ENCODE measurements around the gene RAB15. TPM values are rescaled to one million over a fixed set of nuclear protein-coding genes. Genes with fewer than 3 reads are reported as not detected.

The RAB15 gene
- total and polyA plus RNA-seq, 2 of the 8 experiments (the other 6 are each of a cell fraction or from before 2014, with no cell fraction given), result 38.8 to 58.1 TPM

DNA sequence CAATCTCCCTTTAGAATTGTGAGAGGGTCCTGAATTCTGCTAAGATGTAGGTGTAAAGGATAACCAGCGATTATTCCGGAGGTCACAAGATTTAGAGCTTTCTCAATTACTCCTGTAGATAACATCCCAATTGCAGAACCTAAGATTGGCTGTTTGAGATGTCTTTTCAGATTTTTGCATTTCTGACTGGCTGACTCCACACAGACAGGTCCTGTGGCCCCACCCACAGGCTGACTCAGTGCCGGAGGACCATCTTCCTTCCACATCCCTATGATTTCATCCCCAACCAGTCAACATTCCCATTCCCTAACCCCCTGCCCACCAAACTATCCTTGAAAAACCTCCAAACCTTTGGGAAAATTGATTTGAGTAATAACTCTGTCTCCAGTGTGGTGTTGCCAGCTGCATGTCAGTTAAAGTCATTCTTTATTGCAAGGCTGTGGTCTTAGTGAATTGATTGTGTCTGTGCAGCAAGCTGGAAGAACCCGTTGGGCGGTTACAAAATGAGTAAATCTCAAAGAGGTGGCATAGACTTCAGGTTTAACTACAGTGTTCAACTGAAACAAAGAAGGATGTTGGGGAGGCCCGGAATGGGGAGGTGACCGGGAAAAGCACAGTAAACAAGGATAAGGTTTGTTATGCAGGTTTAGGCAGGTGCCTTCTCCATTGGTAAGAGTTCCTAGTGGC lies 25.1 kb upstream of the RAB15 start:
- H3K27me3 ChIP-seq (replicated peaks in 1 of 4; ENCODE audit: control insufficient read depth in 3 of 4, extremely low read depth in 1 of 4, insufficient read depth in 3 of 4, low read length in 3 of 4), result no peaks in the 10 kb centered on the region
- H3K14ac ChIP-seq (ENCODE audit: insufficient read length), result no peak overlapping the region
- H3K79me2 ChIP-seq (ENCODE audit: control insufficient read depth in 1 of 2, insufficient read depth in 2 of 2, low read length in 2 of 2), result peaks cover 0 to 2% of the 10 kb centered on the region in 2 experiments; a peak in 1 of 4 replicates
- H3K18ac ChIP-seq (ENCODE audit: extremely low read depth, low read length), result no peak overlapping the region
- no peak for DNase-seq (ENCODE audit: low read depth in 1 of 2, low spot score in 2 of 2)
- POLR2A ChIA-PET (ENCODE audit: partially characterized antibody), result interaction anchor here (1.0 to 1.4 kb wide), 2 partner anchors 10 to 11 kb away, joined by 4 to 5 read pairs; partner anchors contain the start of gene FNTB
- H2AFZ ChIP-seq (ENCODE audit: low read length), result no peak overlapping the region
- H4K20me1 ChIP-seq (replicated peaks in 1 of 2; ENCODE audit: control insufficient read depth in 1 of 2, insufficient read depth in 2 of 2, low read length in 2 of 2), result no peaks in the 10 kb centered on the region
- CTCF ChIA-PET (ENCODE audit: partially characterized antibody), result interaction anchor here (1.4 kb wide), 1 partner anchor 12 kb away, joined by 7 read pairs; no protein-coding TSS in a partner anchor
- no peak overlapping the region for H2BK120ac ChIP-seq (replicated peaks; ENCODE audit: low read depth, low read length)
- H3K4me1 ChIP-seq (replicated peaks in 1 of 4; ENCODE audit: control insufficient read depth in 3 of 4, insufficient read depth in 4 of 4, low read length in 3 of 4), result no peaks in the 10 kb centered on the region; a peak in 1 of 7 replicates
- no peak overlapping the region for H3K56ac ChIP-seq (replicated peaks; ENCODE audit: insufficient read length, low read depth, low read length)
- no peak overlapping the region for H3K23ac ChIP-seq (ENCODE audit: insufficient read length)
- no peaks in the 10 kb centered on the region for H3K23me2 ChIP-seq (ENCODE audit: low read depth, low read length)
- H4K5ac ChIP-seq (ENCODE audit: insufficient read length, low read depth, low read length), result no peak overlapping the region
- no peak overlapping the region for H3K4me3 ChIP-seq (ENCODE audit: extremely low read depth in 1 of 4, insufficient read depth in 2 of 4, low read depth in 3 of 4, low read length in 4 of 4)
- no peak overlapping the region for H2AK5ac ChIP-seq (ENCODE audit: low read depth, low read length)
- H2BK15ac ChIP-seq (ENCODE audit: low read length), result no peak overlapping the region
- H4K8ac ChIP-seq (ENCODE audit: extremely low read depth, insufficient read depth, low read length), result no peak overlapping the region
- no peak overlapping the region for H3K4ac ChIP-seq (replicated peaks; ENCODE audit: insufficient read length, low read depth, low read length)
- 92% methylated on average over 7 of the region's 7 CpGs; no CpG with 5 or more reads in 1 of the 2 experiments for WGBS, 2 experiments (ENCODE audit: extremely low coverage in 1 of 2, insufficient coverage in 1 of 2, insufficient read length in 1 of 2, insufficient replicate concordance in 2 of 2, low coverage in 1 of 2, low lambda C conversion rate in 2 of 2, missing lambda C conversion rate in 1 of 2)
- H2BK5ac ChIP-seq (ENCODE audit: low read depth, low read length), result no peak overlapping the region
- H2BK20ac ChIP-seq (ENCODE audit: low read length), result no peak overlapping the region
- no peak overlapping the region for H3K9ac ChIP-seq (replicated peaks in 1 of 4; ENCODE audit: extremely low read depth in 1 of 4, low read depth in 3 of 4, low read length in 3 of 4)
- no peaks in the 10 kb centered on the region for H3K36me3 ChIP-seq (ENCODE audit: control insufficient read depth in 2 of 4, insufficient read depth in 4 of 4, low read length in 3 of 4)
- no peaks in the 10 kb centered on the region for H3K9me3 ChIP-seq (ENCODE audit: insufficient read depth in 2 of 2, low read depth in 1 of 2, low read length in 1 of 2)
- H2BK12ac ChIP-seq (ENCODE audit: low read depth, low read length), result no peak overlapping the region
- H3K4me2 ChIP-seq (ENCODE audit: insufficient read depth in 1 of 2, low read depth in 2 of 2, low read length in 2 of 2), result no peak overlapping the region
- H3K27ac ChIP-seq (ENCODE audit: low read depth, low read length), result no peak overlapping the region
- FAIRE-seq, result no peak
- H4K91ac ChIP-seq (replicated peaks; ENCODE audit: insufficient read length, low read length), result no peak overlapping the region
- TF ChIP-seq RXRA (IDR thresholded peaks at IDR 0.05; ENCODE audit: insufficient read depth, low read depth, low read length) (no peak), SP1 (IDR thresholded peaks at IDR 0.05; ENCODE audit: low read depth, low read length) (peak; percentile 63), KDM5A (IDR thresholded peaks at IDR 0.05; ENCODE audit: low read length) (no peak), GABPA (IDR thresholded peaks at IDR 0.05; ENCODE audit: borderline replicate concordance, insufficient read depth, low read length) (no peak), TAF7 (optimal IDR thresholded peaks at IDR 0.05; ENCODE audit: borderline replicate concordance, low read depth, low read length) (no peak), EP300 (IDR thresholded peaks at IDR 0.05; ENCODE audit: borderline replicate concordance in 1 of 2, low read depth in 2 of 2, low read length in 2 of 2) (no peak)
- no peaks in the 10 kb centered on the region for H3K79me1 ChIP-seq (ENCODE audit: low read depth, low read length)

Measured in H1 (cell line).